GM23248 (cell line): Measurements from ENCODE around the gene SP4. TPM values are rescaled to one million over a fixed set of nuclear protein-coding genes. Genes with fewer than 3 reads are reported as not detected.

Experiments
- DNase-seq: peaks from one replicate; pipeline ENCODE4 v3.0.0-alpha.2; 2015
- H2AFZ ChIP-seq: fragments of 200-600 bp; sonication (generic); 2 replicates; pipeline ENCODE4 v1.6.1; 2016; ENCODE audit warnings: antibody characterized with exemption
- H3F3A ChIP-seq: fragments of 200-600 bp; sonication (generic); 2 replicates; pipeline ENCODE4 v1.6.1; 2016; ENCODE audit warnings: mild to moderate bottlenecking, antibody characterized with exemption, mixed run types; ENCODE audit not compliant: insufficient read depth
- H3K27ac ChIP-seq: fragments of 200-600 bp; sonication (generic); 2 replicates; pipeline ENCODE4 v1.5.1; 2016; ENCODE audit warnings: mild to moderate bottlenecking
- H3K27me3 ChIP-seq: fragments of 200-600 bp; sonication (generic); replicated peaks from 2 replicates; pipeline ENCODE4 v1.6.1; 2016; ENCODE audit warnings: mild to moderate bottlenecking; ENCODE audit not compliant: insufficient read depth
- H3K36me3 ChIP-seq: fragments of 200-600 bp; sonication (generic); 2 replicates; pipeline ENCODE4 v1.6.1; 2016; ENCODE audit warnings: low read depth, mild to moderate bottlenecking
- H3K4me1 ChIP-seq: fragments of 200-600 bp; sonication (generic); 2 replicates; pipeline ENCODE4 v1.6.1; 2016; ENCODE audit warnings: mild to moderate bottlenecking; ENCODE audit not compliant: insufficient read depth
- H3K4me2 ChIP-seq: fragments of 200-600 bp; sonication (generic); one replicate; pipeline ENCODE4 v1.6.1; 2016; ENCODE audit warnings: mild to moderate bottlenecking; ENCODE audit not compliant: unreplicated experiment
- H3K4me3 ChIP-seq: fragments of 200-600 bp; sonication (generic); 2 replicates; pipeline ENCODE4 v1.5.1; 2016; ENCODE audit warnings: mild to moderate bottlenecking
- H3K79me2 ChIP-seq: fragments of 200-600 bp; sonication (generic); 2 replicates; pipeline ENCODE4 v1.6.1; 2016; ENCODE audit warnings: mild to moderate bottlenecking; ENCODE audit not compliant: insufficient read depth
- H3K9ac ChIP-seq: fragments of 200-600 bp; sonication (generic); 2 replicates; pipeline ENCODE4 v1.6.1; 2016; ENCODE audit warnings: mild to moderate bottlenecking
- H3K9me2 ChIP-seq: fragments of 200-600 bp; sonication (generic); 2 replicates; pipeline ENCODE4 v1.6.1; 2016; ENCODE audit warnings: mixed run types, mild to moderate bottlenecking, moderate library complexity; ENCODE audit not compliant: insufficient read depth
- H3K9me3 ChIP-seq: fragments of 200-600 bp; sonication (generic); one replicate; pipeline ENCODE4 v1.6.1; 2017; ENCODE audit warnings: low read depth
- H4K20me1 ChIP-seq: fragments of 200-600 bp; sonication (generic); 2 replicates; pipeline ENCODE4 v1.6.0; 2016; ENCODE audit not compliant: insufficient read depth
- EZH2 ChIP-seq: fragments of 200-600 bp; sonication (generic); IDR thresholded peaks from 2 replicates; pipeline ENCODE4 v1.6.1; 2018; ENCODE audit warnings: antibody characterized with exemption, mild to moderate bottlenecking; ENCODE audit not compliant: insufficient read depth, poor library complexity, severe bottlenecking
- EZH2phosphoT487 ChIP-seq: fragments of 200-600 bp; sonication (generic); IDR thresholded peaks from 2 replicates; pipeline ENCODE4 v1.6.1; 2018; ENCODE audit warnings: antibody characterized with exemption, moderate library complexity, mild to moderate bottlenecking, low read depth; ENCODE audit not compliant: insufficient read depth
- WGBS, 2 experiments: methylation state at CpG; one replicate each; pipeline ENCODE4 v1.1.6; 2015 to 2017; ENCODE audit warnings: low lambda C conversion rate in 2 of 2, low coverage in 1 of 2; ENCODE audit errors: missing lambda C conversion rate in 2 of 2; 5-methylcytosine and 5-hydroxymethylcytosine counted together
- in situ Hi-C: fragments of 300-500 bp; cut with MboI; formaldehyde crosslinking; loops from 2 replicates; pipeline ENCODE4 v1.15.0; 2020
- polyA plus RNA-seq: library from polyadenylated mRNA; unstranded; fragments of >200 nt; fragmentation: Nextera tagmentation; extraction: Ambion mirVana; gene quantifications from 2 replicates; pipeline ENCODE4 v1.2.1, GENCODE V29; 2016
- total RNA-seq: library from RNA; depleted of rRNA; stranded (reverse); fragments of >200 nt; shearing (Covaris generic); gene quantifications from 2 replicates; pipeline ENCODE4 v1.2.3, GENCODE V29; 2014

The SP4 gene
- total and polyA plus RNA-seq, 2 experiments from 2014 or later: 2.1 to 3.5 TPM

DNA sequence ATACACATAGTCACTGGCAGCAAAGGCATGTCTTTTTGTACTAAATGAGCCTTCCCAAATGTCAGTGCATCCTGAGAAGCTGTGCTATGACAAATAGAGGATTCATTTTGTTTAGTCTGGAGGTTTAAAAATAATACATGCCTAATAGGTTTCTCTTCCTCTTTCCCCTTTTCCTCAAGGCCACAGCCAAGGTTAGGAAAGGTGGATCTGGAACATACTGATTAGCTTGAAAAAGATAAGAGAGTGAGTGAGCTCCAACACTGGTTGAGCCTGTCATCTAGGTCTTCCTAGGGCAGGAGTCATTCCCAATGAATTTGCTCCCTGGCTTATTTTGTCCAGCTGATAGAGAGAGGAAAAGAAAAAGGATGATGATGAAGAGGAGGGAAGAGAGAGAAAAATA is 14.4 kb upstream of the SP4 start:
- Histone ChIP-seq H3K27me3 (no peaks in the 10 kb centered on the region; the same call in 1 of the 2 replicates), H3K4me1 (no peaks in the 10 kb centered on the region), H3F3A (no peaks in the 10 kb centered on the region), H3K36me3 (no peaks in the 10 kb centered on the region), H3K9ac (no peak overlapping the region), H3K4me2 (no peak overlapping the region), H4K20me1 (no peaks in the 10 kb centered on the region), H3K27ac (no peak overlapping the region), H3K4me3 (no peak overlapping the region), H3K9me3 (no peaks in the 10 kb centered on the region), H3K9me2 (no peaks in the 10 kb centered on the region), H2AFZ (no peak overlapping the region), H3K79me2 (no peaks in the 10 kb centered on the region)
- in situ Hi-C loops: no loop called here
- DNase-seq: no peak
- no peak for TF ChIP-seq EZH2phosphoT487
- TF ChIP-seq EZH2: no peak

DNA sequence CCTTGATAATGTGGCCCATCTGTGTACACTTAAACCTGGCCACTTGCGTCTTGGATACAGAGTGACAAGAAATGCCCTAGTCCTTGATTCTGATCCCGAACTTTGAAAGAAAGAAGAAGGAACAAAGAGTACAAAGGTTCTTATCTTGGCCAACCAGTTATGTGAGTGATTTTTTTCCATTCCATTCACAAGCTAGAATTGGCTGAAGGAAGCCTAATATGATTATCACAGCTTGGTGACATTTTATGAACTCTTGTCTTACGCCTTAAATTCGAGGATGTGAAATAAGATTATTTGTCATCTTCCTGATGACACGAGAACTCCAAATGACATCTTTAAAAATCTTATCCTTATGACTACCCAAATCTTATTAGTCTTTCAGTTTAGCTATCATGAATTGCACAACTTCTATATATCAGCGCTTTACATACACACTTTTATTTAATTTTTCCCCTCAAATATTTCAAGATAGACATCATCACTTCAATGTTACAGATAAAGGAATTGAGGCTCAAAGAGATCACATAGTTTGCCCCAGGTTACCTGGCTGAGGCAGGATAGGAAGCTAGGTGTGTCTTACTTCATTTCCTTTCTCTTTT is 13.0 kb upstream of the SP4 start:
- Histone ChIP-seq H2AFZ (no peak overlapping the region), H3K9ac (no peak overlapping the region), H3K4me1 (no peaks in the 10 kb centered on the region), H3K9me3 (no peaks in the 10 kb centered on the region), H3K27ac (no peak overlapping the region), H3K9me2 (no peaks in the 10 kb centered on the region), H3K4me3 (no peak overlapping the region), H3K27me3 (no peaks in the 10 kb centered on the region; the same call in 1 of the 2 replicates), H3K4me2 (no peak overlapping the region), H3F3A (no peaks in the 10 kb centered on the region), H3K36me3 (no peaks in the 10 kb centered on the region), H4K20me1 (no peaks in the 10 kb centered on the region), H3K79me2 (no peaks in the 10 kb centered on the region)
- in situ Hi-C loops: no loop called here
- DNase-seq: no peak
- WGBS, 2 experiments: 51% methylated on average over 6 of the region's 6 CpGs
- TF ChIP-seq EZH2 (no peak), EZH2phosphoT487 (no peak)

DNA sequence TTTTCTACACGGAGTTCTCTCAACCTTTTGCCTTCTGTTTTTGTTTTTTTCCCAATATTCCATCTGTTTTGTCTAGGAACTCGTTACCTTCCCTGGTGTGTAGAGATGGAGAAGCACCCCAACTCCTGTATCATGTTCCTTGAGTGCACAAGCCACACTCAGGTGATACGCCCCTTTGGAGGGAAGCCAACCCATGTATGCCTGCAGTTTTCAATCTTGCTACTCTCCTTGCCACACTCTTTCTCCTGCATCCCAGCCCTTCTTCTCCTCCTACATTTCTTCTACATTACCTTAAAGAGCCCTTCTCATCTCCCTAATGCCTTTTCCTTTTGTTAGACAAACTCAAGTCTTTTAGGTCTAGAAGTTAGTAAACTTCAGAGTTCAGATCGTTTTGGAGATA is 10.2 kb upstream of the SP4 start:
- no peaks in the 10 kb centered on the region for H3K4me1 ChIP-seq
- H3K27ac ChIP-seq: no peak overlapping the region
- TF ChIP-seq EZH2phosphoT487: no peak
- no peak for TF ChIP-seq EZH2
- no peaks in the 10 kb centered on the region for H3K79me2 ChIP-seq
- H3K4me3 ChIP-seq: no peak overlapping the region
- H2AFZ ChIP-seq: no peak overlapping the region
- no peaks in the 10 kb centered on the region for H3K36me3 ChIP-seq
- H3K4me2 ChIP-seq: no peak overlapping the region
- H3K9me2 ChIP-seq: no peaks in the 10 kb centered on the region
- H3K27me3 ChIP-seq: no peaks in the 10 kb centered on the region
- H3F3A ChIP-seq: no peaks in the 10 kb centered on the region
- in situ Hi-C loops: no loop called here
- WGBS, 2 experiments: 16 to 22% methylated on average over 4 of the region's 4 CpGs
- no peaks in the 10 kb centered on the region for H3K9me3 ChIP-seq
- H4K20me1 ChIP-seq: no peaks in the 10 kb centered on the region
- no peak overlapping the region for H3K9ac ChIP-seq
- DNase-seq: no peak

DNA sequence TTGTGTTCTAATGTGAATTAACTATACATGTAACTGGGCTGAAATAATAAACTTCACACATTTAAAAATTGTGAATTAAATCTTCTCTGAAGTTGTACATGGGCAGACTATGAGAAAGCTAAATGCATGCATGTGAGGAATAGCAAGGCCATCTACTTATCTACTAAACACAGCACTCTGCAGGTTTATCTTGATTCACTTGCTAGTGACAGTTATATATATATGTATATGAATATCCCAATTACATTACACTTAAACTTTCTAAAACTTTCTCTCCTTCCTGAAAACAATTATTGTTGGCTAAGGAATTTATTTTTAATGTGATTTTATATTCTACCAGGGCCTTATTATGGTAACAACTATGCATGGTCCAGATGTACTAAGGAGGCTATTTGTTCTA is 5.1 kb upstream of the SP4 start:
- Histone ChIP-seq H2AFZ (no peak overlapping the region), H4K20me1 (no peaks in the 10 kb centered on the region)
- in situ Hi-C loops: no loop called here

DNA sequence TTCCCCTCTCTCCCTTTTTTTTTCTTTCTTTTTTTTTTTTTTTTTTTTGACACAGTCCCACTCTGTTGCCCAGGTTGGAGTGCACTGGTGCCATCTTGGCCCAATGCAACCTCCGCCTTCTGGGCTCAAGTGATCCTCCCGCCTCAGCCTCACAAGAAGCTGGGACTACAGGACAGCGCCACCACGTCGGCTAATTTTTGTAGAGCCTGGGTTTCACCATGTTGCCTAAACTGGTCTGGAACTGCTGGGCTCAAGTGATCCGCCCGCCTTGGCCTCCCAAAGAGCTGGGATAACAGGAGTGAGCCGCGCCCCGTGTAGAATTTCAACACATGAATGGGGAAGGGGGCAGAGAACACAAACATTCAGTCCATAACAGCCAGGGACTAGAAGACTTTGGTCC is 2.6 kb upstream of the SP4 start:
- WGBS, 2 experiments: 93 to 94% methylated on average over 10 of the region's 10 CpGs
- Histone ChIP-seq H3K79me2 (no peaks in the 10 kb centered on the region), H2AFZ (no peak overlapping the region), H3K4me1 (0 out of 2 replicates have a peak, but pooled peaks cover 4% of the 10 kb centered on the region), H3K4me3 (no peak overlapping the region), H3K4me2 (no peak overlapping the region), H4K20me1 (no peaks in the 10 kb centered on the region), H3K27ac (no peak overlapping the region), H3F3A (no peaks in the 10 kb centered on the region), H3K9me2 (no peaks in the 10 kb centered on the region), H3K9me3 (no peaks in the 10 kb centered on the region), H3K27me3 (no peaks in the 10 kb centered on the region), H3K36me3 (no peaks in the 10 kb centered on the region), H3K9ac (no peak overlapping the region)
- TF ChIP-seq EZH2 (no peak), EZH2phosphoT487 (no peak)
- in situ Hi-C loops: no loop called here
- DNase-seq: no peak

More for the DNA sequence above, 5.1 kb upstream of the SP4 start:
- no peaks in the 10 kb centered on the region for H3K9me3 ChIP-seq
- no peak overlapping the region for H3K4me3 ChIP-seq
- no peaks in the 10 kb centered on the region for H3F3A ChIP-seq
- 0 out of 2 replicates have a peak, but pooled peaks cover 4% of the 10 kb centered on the region for H3K4me1 ChIP-seq
- no peak overlapping the region for H3K27ac ChIP-seq
- no peaks in the 10 kb centered on the region for H3K79me2 ChIP-seq
- TF ChIP-seq EZH2: no peak
- no peak for TF ChIP-seq EZH2phosphoT487
- no peaks in the 10 kb centered on the region for H3K36me3 ChIP-seq
- DNase-seq: no peak
- H3K4me2 ChIP-seq: no peak overlapping the region
- no peaks in the 10 kb centered on the region for H3K27me3 ChIP-seq
- H3K9me2 ChIP-seq: no peaks in the 10 kb centered on the region
- no peak overlapping the region for H3K9ac ChIP-seq
